HepG2 (cell line): Measurements from ENCODE around the gene GLIS2. TPM values are rescaled to one million over a fixed set of nuclear protein-coding genes. Genes with fewer than 3 reads are reported as not detected.
A peak's percentile ranks its signal among the peaks of the same experiment; 100 is the strongest.

Source experiments
- DBP ChIP-seq: sonication (generic); formaldehyde crosslinking; IDR thresholded peaks from 2 replicates; pipeline ENCODE4 v1.4.0; 2020; ENCODE audit warnings: missing genetic modification reagents; ENCODE audit errors: not compliant biosample characterization
- GABPB1 ChIP-seq: IDR thresholded peaks from 2 replicates; pipeline ENCODE4 v1.6.1; 2016; ENCODE audit warnings: mild to moderate bottlenecking, missing genetic modification reagents, moderate library complexity, missing compliant biosample characterization
- GPN1 ChIP-seq: sonication (generic); formaldehyde crosslinking; IDR thresholded peaks from 2 replicates; pipeline ENCODE4 v1.5.1; 2020; ENCODE audit warnings: missing genetic modification reagents, borderline replicate concordance
- HOXA9 ChIP-seq: sonication (generic); formaldehyde crosslinking; IDR thresholded peaks from 2 replicates; pipeline ENCODE4 v1.8.1; 2022; ENCODE audit warnings: missing genetic modification reagents, mild to moderate bottlenecking, moderate library complexity, borderline replicate concordance
- KAT8 ChIP-seq: IDR thresholded peaks from 2 replicates; pipeline ENCODE4 v1.6.1; 2016; ENCODE audit warnings: missing genetic modification reagents, missing compliant biosample characterization
- MYNN ChIP-seq: sonication (generic); formaldehyde crosslinking; IDR thresholded peaks from 2 replicates; pipeline ENCODE4 v1.4.0; 2020; ENCODE audit warnings: mild to moderate bottlenecking, low read depth, missing genetic modification reagents
- PLRG1 ChIP-seq: fragments of 450-650 bp; conservative IDR thresholded peaks from 2 replicates; pipeline ENCODE4 v1.6.1; 2016
- RBAK ChIP-seq: sonication (generic); formaldehyde crosslinking; IDR thresholded peaks from 2 replicates; pipeline ENCODE4 v1.5.1; 2020; ENCODE audit warnings: mild to moderate bottlenecking, missing genetic modification reagents
- SAFB2 ChIP-seq: sonication (generic); formaldehyde crosslinking; IDR thresholded peaks from 2 replicates; pipeline ENCODE4 v1.5.1; 2020; ENCODE audit warnings: missing genetic modification reagents, low read depth, mild to moderate bottlenecking, borderline replicate concordance
- SOX5 ChIP-seq: IDR thresholded peaks from 2 replicates; pipeline ENCODE4 v1.6.1; 2016; ENCODE audit warnings: borderline replicate concordance
- TBX2 ChIP-seq: sonication (generic); formaldehyde crosslinking; IDR thresholded peaks from 2 replicates; pipeline ENCODE4 v1.5.0; 2020; ENCODE audit warnings: missing genetic modification reagents, mild to moderate bottlenecking, borderline replicate concordance
- TCF7 ChIP-seq: sonication (generic); IDR thresholded peaks from 2 replicates; pipeline ENCODE4 v1.6.1; 2016; ENCODE audit warnings: antibody characterized with exemption, low read depth
- ZBTB20 ChIP-seq: sonication (generic); formaldehyde crosslinking; IDR thresholded peaks from 2 replicates; pipeline ENCODE4 v1.8.1; 2023; ENCODE audit warnings: missing genetic modification reagents, low read depth, mild to moderate bottlenecking, borderline replicate concordance
- ZFP82 ChIP-seq: sonication (generic); formaldehyde crosslinking; IDR thresholded peaks from 2 replicates; pipeline ENCODE4 v1.5.1; 2020; ENCODE audit warnings: mild to moderate bottlenecking, missing genetic modification reagents, borderline replicate concordance
- ZNF556 ChIP-seq: sonication (generic); formaldehyde crosslinking; IDR thresholded peaks from 2 replicates; pipeline ENCODE4 v1.4.0; 2020; ENCODE audit warnings: mild to moderate bottlenecking, missing genetic modification reagents, borderline replicate concordance
- ZNF564 ChIP-seq: sonication (generic); formaldehyde crosslinking; IDR thresholded peaks from 2 replicates; pipeline ENCODE4 v1.8.1; 2023; ENCODE audit warnings: mild to moderate bottlenecking, missing genetic modification reagents
- ZNF670 ChIP-seq: sonication (generic); formaldehyde crosslinking; IDR thresholded peaks from 2 replicates; pipeline ENCODE4 v1.8.0; 2022; ENCODE audit warnings: mild to moderate bottlenecking, missing genetic modification reagents, borderline replicate concordance
- ZNF672 ChIP-seq: sonication (generic); formaldehyde crosslinking; IDR thresholded peaks from 2 replicates; pipeline ENCODE4 v1.8.1; 2022; ENCODE audit warnings: missing genetic modification reagents
- ZNF740 ChIP-seq: sonication (generic); formaldehyde crosslinking; IDR thresholded peaks from 2 replicates; pipeline ENCODE4 v1.4.0; 2020; ENCODE audit warnings: missing genetic modification reagents
- ZNF850 ChIP-seq: sonication (generic); formaldehyde crosslinking; conservative IDR thresholded peaks from 2 replicates; pipeline ENCODE4 v1.9.0; 2021; ENCODE audit warnings: mild to moderate bottlenecking, missing genetic modification reagents
- polyA plus RNA-seq, 8 experiments: library from polyadenylated mRNA; depleted of rRNA in 3 of 8; stranded (reverse) in 7 of 8; unstranded in 1 of 8; fragments of >200 nt; fragmentation: Illumina TruSeq in 4 of 8; extraction: Trizol in 4 of 8; gene quantifications; 2 replicates each; pipeline versions ENCODE4 v1.2.1 to v1.2.3, GENCODE V29; 2011 to 2016; ENCODE audit warnings: low read depth in 4 of 8, missing spikeins in 1 of 8, mixed read lengths in 1 of 8; ENCODE audit not compliant: insufficient read depth in 1 of 8
- total RNA-seq, 5 experiments: library from RNA; depleted of rRNA; stranded (reverse); fragments of >200 nt; fragmentation: Illumina TruSeq; extraction: Trizol; gene quantifications; 2 replicates each; pipeline ENCODE4 v1.2.3, GENCODE V29; 2016; ENCODE audit warnings: low read depth in 1 of 5
- TF ChIP-seq, protein P1 (sequence below): sonication (generic); formaldehyde crosslinking; IDR thresholded peaks from 2 replicates; pipeline ENCODE4 v1.4.0; 2020; ENCODE audit warnings: mild to moderate bottlenecking, missing genetic modification reagents
- TF ChIP-seq, protein P2 (sequence below): IDR thresholded peaks from 2 replicates; pipeline ENCODE4 v1.6.1; 2016; ENCODE audit warnings: missing compliant biosample characterization, missing genetic modification reagents, borderline replicate concordance
- TF ChIP-seq, protein P3 (sequence below): sonication (generic); formaldehyde crosslinking; IDR thresholded peaks from 2 replicates; pipeline ENCODE4 v1.4.0; 2020; ENCODE audit warnings: missing genetic modification reagents, low read depth, mild to moderate bottlenecking, borderline replicate concordance

GLIS2 gene
- total and polyA plus RNA-seq, 2 of the 13 experiments (the other 11 are each of a cell fraction or from before 2014, with no cell fraction given), result 0.28 to 0.29 TPM

- TF ChIP-seq, protein P1, sequence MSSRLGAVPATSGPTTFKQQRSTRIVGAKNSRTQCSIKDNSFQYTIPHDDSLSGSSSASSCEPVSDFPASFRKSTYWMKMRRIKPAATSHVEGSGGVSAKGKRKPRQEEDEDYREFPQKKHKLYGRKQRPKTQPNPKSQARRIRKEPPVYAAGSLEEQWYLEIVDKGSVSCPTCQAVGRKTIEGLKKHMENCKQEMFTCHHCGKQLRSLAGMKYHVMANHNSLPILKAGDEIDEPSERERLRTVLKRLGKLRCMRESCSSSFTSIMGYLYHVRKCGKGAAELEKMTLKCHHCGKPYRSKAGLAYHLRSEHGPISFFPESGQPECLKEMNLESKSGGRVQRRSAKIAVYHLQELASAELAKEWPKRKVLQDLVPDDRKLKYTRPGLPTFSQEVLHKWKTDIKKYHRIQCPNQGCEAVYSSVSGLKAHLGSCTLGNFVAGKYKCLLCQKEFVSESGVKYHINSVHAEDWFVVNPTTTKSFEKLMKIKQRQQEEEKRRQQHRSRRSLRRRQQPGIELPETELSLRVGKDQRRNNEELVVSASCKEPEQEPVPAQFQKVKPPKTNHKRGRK, result no peak
- TF ChIP-seq, protein P2, sequence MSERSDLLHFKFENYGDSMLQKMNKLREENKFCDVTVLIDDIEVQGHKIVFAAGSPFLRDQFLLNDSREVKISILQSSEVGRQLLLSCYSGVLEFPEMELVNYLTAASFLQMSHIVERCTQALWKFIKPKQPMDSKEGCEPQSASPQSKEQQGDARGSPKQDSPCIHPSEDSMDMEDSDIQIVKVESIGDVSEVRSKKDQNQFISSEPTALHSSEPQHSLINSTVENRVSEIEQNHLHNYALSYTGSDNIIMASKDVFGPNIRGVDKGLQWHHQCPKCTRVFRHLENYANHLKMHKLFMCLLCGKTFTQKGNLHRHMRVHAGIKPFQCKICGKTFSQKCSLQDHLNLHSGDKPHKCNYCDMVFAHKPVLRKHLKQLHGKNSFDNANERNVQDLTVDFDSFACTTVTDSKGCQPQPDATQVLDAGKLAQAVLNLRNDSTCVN (CRISPR knock-in tag), result no peak
- TF ChIP-seq, protein P3, sequence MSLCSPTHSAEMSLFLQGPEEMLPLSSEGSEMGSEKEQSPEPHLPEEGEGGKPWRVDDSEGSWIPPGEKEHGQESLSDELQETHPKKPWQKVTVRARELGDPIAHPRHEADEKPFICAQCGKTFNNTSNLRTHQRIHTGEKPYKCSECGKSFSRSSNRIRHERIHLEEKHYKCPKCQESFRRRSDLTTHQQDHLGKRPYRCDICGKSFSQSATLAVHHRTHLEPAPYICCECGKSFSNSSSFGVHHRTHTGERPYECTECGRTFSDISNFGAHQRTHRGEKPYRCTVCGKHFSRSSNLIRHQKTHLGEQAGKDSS (CRISPR knock-in tag), result no peak
- TF ChIP-seq MYNN (CRISPR knock-in tag) (no peak), PLRG1 (no peak), SAFB2 (no peak), DBP (no peak), KAT8 (CRISPR knock-in tag) (peak; percentile 37; the same call in 1 of the 2 replicates), GABPB1 (CRISPR knock-in tag) (peak; percentile 86; the same call in 1 of the 2 replicates), ZBTB20 (CRISPR knock-in tag) (no peak), TCF7 (no peak), ZNF672 (CRISPR knock-in tag) (no peak), ZNF740 (no peak), ZNF850 (no peak), TBX2 (peak; percentile 67), RBAK (no peak), ZNF556 (CRISPR knock-in tag) (no peak), GPN1 (no peak), ZNF670 (CRISPR knock-in tag) (no peak), ZNF564 (CRISPR knock-in tag) (no peak), HOXA9 (CRISPR knock-in tag) (no peak), ZFP82 (no peak), SOX5 (CRISPR knock-in tag) (0 out of 2 replicates have a peak, but pooled peaks have one; percentile 11)
Measured at GRCh38 chr16:4307215-4308037, 8.4 kb upstream of the GLIS2 start (continued).
